ENCODE results near the gene SMAD6.

SMAD6 gene

DNA sequence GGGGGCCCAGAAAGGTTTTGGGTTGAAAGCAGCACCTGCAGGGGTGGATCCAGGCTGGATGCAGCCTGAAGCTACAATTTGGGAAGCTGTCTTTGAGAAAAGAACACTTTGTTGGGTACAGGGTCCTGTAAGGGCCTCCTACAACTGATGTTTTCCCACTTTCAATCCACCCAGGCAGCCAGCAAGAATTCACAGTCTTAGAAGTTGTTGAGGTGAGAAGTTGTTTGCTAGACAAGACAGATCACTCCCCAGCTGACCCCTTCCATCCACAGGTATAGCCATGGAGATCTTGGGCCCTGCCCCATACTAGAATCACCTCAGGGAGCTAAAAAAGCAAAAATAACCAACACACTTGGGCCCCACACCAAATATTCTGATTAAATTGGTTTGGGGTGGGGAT is 10.3 kb upstream of the SMAD6 start:
- Histone ChIP-seq H3K9me3 (ENCODE audit: control insufficient read depth, insufficient read depth, low read length) (no peaks in the 10 kb centered on the region), H3K27ac (ENCODE audit: low read length) (no peak overlapping the region), H3K4me3 (ENCODE audit: low read length) (no peak overlapping the region), H3K27me3 (ENCODE audit: control insufficient read depth, insufficient read depth, low read length) (no peaks in the 10 kb centered on the region), H3K36me3 (ENCODE audit: control insufficient read depth, insufficient read depth, low read length) (no peaks in the 10 kb centered on the region), H3K4me1 (ENCODE audit: control insufficient read depth, insufficient read depth, low read length) (no peaks in the 10 kb centered on the region)
- no peak for DNase-seq (ENCODE audit: low read depth, low spot score)

DNA sequence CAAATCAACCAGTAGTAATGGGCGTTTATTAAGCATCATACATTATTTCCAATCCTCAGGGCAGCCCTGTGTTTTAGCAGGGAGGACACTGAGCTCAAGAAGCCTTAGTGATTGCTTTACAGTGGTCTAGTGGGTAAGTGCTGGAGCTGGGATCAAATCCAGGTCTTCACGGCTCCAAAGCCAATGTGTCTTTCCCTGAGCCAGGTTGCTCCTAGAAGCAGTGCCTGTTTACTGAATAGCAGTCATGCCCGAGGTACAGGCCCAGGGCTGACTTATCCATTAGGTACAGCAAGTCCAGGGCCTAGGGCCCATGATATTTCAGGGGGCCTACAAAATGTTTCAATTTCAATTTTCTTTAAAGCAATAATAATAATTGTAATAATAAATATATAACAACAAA is 9.6 kb upstream of the SMAD6 start:
- Histone ChIP-seq H3K36me3 (ENCODE audit: control insufficient read depth, insufficient read depth, low read length) (no peaks in the 10 kb centered on the region), H3K27me3 (ENCODE audit: control insufficient read depth, insufficient read depth, low read length) (no peaks in the 10 kb centered on the region), H3K4me1 (ENCODE audit: control insufficient read depth, insufficient read depth, low read length) (no peaks in the 10 kb centered on the region), H3K4me3 (ENCODE audit: low read length) (no peak overlapping the region), H3K27ac (ENCODE audit: low read length) (no peak overlapping the region), H3K9me3 (ENCODE audit: control insufficient read depth, insufficient read depth, low read length) (no peaks in the 10 kb centered on the region)
- no CpG with 5 or more reads among the region's 3 CpGs for WGBS (ENCODE audit: insufficient coverage, insufficient read length)
- no peak for DNase-seq (ENCODE audit: low read depth, low spot score)

GRCh38 chr15:66692808-66693596 is 9.0 kb upstream of the SMAD6 start:
- WGBS (ENCODE audit: insufficient coverage, insufficient read length): no CpG with 5 or more reads among the region's 6 CpGs
- H3K4me3 ChIP-seq (ENCODE audit: low read length): no peak overlapping the region
- DNase-seq (ENCODE audit: low read depth, low spot score): no peak
- H3K4me1 ChIP-seq (ENCODE audit: control insufficient read depth, insufficient read depth, low read length): no peaks in the 10 kb centered on the region
- no peaks in the 10 kb centered on the region for H3K9me3 ChIP-seq (ENCODE audit: control insufficient read depth, insufficient read depth, low read length)
- H3K27ac ChIP-seq (ENCODE audit: low read length): no peak overlapping the region
- no peaks in the 10 kb centered on the region for H3K36me3 ChIP-seq (ENCODE audit: control insufficient read depth, insufficient read depth, low read length)
- H3K27me3 ChIP-seq (ENCODE audit: control insufficient read depth, insufficient read depth, low read length): no peaks in the 10 kb centered on the region

DNA sequence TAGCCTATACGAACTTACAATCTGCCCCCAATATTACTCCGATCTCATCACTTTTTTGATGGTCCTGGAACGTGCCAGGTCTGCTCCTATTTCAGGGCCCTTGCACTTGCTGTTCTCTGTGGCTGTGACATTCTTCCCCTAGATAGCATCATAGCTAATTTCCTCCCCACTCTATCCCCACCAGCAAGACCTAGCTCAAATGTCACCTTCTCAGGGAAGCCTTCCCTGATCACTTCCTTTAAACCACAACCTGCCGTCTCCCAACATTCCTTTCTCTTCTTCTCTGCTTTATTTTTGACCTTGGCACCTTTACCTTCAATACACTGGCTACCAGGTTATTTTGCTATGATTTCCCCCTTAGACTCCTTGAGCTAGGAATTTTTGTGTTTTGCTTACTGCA is 5.3 kb upstream of the SMAD6 start:
- Histone ChIP-seq H3K4me3 (ENCODE audit: low read length) (no peak overlapping the region), H3K36me3 (ENCODE audit: control insufficient read depth, insufficient read depth, low read length) (no peaks in the 10 kb centered on the region), H3K9me3 (ENCODE audit: control insufficient read depth, insufficient read depth, low read length) (no peaks in the 10 kb centered on the region), H3K27me3 (ENCODE audit: control insufficient read depth, insufficient read depth, low read length) (no peaks in the 10 kb centered on the region), H3K27ac (ENCODE audit: low read length) (no peak overlapping the region), H3K4me1 (ENCODE audit: control insufficient read depth, insufficient read depth, low read length) (peaks cover 1% of the 10 kb centered on the region; the same call in 1 of the 2 replicates)
- no CpG with 5 or more reads among the region's 4 CpGs for WGBS (ENCODE audit: insufficient coverage, insufficient read length)
- DNase-seq (ENCODE audit: low read depth, low spot score): no peak

DNA sequence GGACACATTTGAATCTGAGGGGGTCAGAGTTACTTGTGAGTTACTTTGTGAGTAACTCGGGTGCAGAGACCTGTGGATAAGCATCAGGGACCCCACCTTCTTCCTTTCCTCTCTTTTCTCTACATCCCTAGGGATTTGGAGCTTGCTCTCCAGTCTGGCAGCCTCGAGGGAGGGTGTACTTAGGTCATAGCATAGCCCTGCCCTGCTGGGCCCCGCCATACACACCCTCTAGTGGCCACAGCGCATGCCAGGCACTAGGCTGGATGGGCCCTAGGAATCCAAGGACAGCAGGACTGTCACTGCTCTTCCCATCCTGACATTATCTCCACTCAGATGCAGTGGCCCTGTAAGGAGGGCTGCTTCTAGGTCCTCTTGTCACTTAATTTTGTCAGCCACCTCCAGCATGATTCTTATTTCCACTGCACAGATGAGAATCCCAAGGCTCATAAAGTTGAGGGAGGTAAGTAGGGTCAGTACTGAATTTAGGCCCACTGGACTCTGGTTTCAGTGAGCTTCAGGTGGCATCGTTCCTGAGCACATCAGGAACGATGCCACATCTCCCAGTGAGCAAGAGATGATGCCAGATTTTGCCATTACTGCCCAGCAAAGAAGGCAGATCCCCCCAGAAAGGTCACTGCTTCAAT is 3.6 kb upstream of the SMAD6 start:
- no CpG with 5 or more reads among the region's 6 CpGs for WGBS (ENCODE audit: insufficient coverage, insufficient read length)
- Histone ChIP-seq H3K27me3 (ENCODE audit: control insufficient read depth, insufficient read depth, low read length) (no peaks in the 10 kb centered on the region), H3K27ac (ENCODE audit: low read length) (no peak overlapping the region), H3K36me3 (ENCODE audit: control insufficient read depth, insufficient read depth, low read length) (no peaks in the 10 kb centered on the region; the same call in 1 of the 2 replicates), H3K9me3 (ENCODE audit: control insufficient read depth, insufficient read depth, low read length) (no peaks in the 10 kb centered on the region), H3K4me1 (ENCODE audit: control insufficient read depth, insufficient read depth, low read length) (peaks cover 1% of the 10 kb centered on the region; the same call in 1 of the 2 replicates), H3K4me3 (ENCODE audit: low read length) (no peak overlapping the region)
- no peak for DNase-seq (ENCODE audit: low read depth, low spot score)

DNA sequence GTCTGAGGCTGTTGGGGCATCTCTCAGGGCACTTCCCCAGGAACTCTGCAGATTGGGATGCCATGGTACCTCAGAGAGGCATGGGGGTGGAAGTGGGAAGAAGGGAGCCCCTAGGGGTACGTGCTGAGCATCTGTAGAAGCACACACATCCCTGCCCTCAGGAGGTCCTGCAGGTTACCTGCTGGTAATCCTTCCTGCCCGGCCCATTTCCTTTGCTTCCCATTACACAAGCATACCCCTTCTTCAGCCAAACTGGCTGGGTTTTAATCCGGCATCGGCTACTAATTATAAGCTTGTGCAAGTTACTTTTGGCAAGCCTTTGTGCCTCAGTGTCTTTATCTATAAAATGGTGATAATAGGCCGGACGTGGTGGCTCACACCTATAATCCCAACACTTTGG is 3.1 kb upstream of the SMAD6 start:
- whole genome bisulfite sequencing (ENCODE audit: insufficient coverage, insufficient read length): no CpG with 5 or more reads among the region's 6 CpGs
- H3K27me3 ChIP-seq (ENCODE audit: control insufficient read depth, insufficient read depth, low read length): peaks cover under 1% of the 10 kb centered on the region; the same call in 1 of the 2 replicates
- no peak overlapping the region for H3K27ac ChIP-seq (ENCODE audit: low read length)
- H3K9me3 ChIP-seq (ENCODE audit: control insufficient read depth, insufficient read depth, low read length): no peaks in the 10 kb centered on the region
- DNase-seq (ENCODE audit: low read depth, low spot score): no peak
- H3K4me3 ChIP-seq (ENCODE audit: low read length): no peak overlapping the region
- H3K36me3 ChIP-seq (ENCODE audit: control insufficient read depth, insufficient read depth, low read length): no peaks in the 10 kb centered on the region; the same call in 1 of the 2 replicates
- peaks cover 1% of the 10 kb centered on the region; the same call in 1 of the 2 replicates for H3K4me1 ChIP-seq (ENCODE audit: control insufficient read depth, insufficient read depth, low read length)

DNA sequence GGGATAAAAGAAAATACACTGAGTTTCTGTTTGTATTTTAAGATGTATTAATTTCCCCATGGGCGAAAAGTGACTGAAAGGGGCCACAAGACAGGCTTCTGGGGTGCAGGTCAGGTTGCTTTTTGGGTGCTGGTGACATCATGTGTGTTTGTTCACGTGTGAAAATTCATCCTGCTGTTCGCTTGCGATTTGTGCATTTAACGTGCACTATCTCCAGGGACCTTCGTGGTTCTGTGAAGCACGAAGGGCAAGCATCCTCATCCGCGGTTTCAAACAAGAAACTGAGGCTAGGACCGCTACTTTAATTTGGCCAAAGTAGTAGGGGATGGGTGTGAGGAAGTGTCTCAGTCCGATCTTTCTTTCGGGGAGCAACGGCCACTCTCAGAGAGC is 1.6 kb upstream of the SMAD6 start:
- WGBS (ENCODE audit: insufficient coverage, insufficient read length): no CpG with 5 or more reads among the region's 13 CpGs
- no peak overlapping the region for H3K27ac ChIP-seq (ENCODE audit: low read length)
- H3K36me3 ChIP-seq (ENCODE audit: control insufficient read depth, insufficient read depth, low read length): no peaks in the 10 kb centered on the region; the same call in 1 of the 2 replicates
- peak overlapping the region; percentile 67; the same call in 1 of the 2 replicates for H3K4me3 ChIP-seq (ENCODE audit: low read length)
- H3K27me3 ChIP-seq (ENCODE audit: control insufficient read depth, insufficient read depth, low read length): peaks cover 11% of the 10 kb centered on the region; the same call in 1 of the 2 replicates
- no peak for DNase-seq (ENCODE audit: low read depth, low spot score)
- H3K9me3 ChIP-seq (ENCODE audit: control insufficient read depth, insufficient read depth, low read length): no peaks in the 10 kb centered on the region
- peaks cover 3% of the 10 kb centered on the region; the same call in 1 of the 2 replicates for H3K4me1 ChIP-seq (ENCODE audit: control insufficient read depth, insufficient read depth, low read length)

GRCh38 chr15:66700802-66701421 is 1.1 kb upstream of the SMAD6 start:
- WGBS (ENCODE audit: insufficient coverage, insufficient read length): no CpG with 5 or more reads among the region's 68 CpGs

DNA sequence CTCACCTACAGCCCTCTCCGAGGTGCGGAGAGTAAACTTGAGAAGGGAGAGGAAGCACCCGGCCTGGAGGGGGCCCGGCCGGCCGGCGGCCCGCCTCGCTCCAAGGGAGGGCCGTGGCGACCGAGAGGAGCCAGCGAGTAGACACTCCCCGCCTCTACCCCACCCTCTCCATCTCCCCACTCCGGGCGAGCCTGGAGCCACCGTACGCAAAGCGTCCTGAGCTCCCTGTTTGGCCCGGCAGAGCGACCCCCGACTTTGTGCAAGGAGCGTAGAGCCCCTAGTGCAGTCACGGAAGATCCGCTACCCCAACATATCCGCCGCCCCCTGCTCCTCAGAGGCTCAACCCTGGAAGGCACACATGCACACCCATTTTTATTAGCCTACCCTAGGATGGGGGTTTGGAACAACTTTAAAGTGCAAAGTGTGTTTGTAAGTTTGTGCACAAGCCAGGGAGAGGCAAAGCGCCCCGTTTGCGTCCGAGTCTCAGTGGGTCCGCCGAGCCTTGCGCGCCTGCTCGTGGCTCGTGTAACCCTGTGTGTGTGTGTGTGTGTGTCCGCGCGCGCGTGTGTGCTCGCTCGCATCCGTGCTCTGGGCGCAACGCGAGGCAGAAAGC is 508 bp upstream of the SMAD6 start:
- DNase-seq (ENCODE audit: low read depth, low spot score): no peak
- Histone ChIP-seq H3K9me3 (ENCODE audit: control insufficient read depth, insufficient read depth, low read length) (no peaks in the 10 kb centered on the region), H3K4me1 (ENCODE audit: control insufficient read depth, insufficient read depth, low read length) (peaks cover 7% of the 10 kb centered on the region), H3K27ac (ENCODE audit: low read length) (no peak overlapping the region), H3K4me3 (ENCODE audit: low read length) (peak overlapping the region; percentile 58), H3K36me3 (ENCODE audit: control insufficient read depth, insufficient read depth, low read length) (peaks cover 2% of the 10 kb centered on the region; the same call in 1 of the 2 replicates), H3K27me3 (ENCODE audit: control insufficient read depth, insufficient read depth, low read length) (peaks cover 11% of the 10 kb centered on the region; the same call in 1 of the 2 replicates)
- WGBS (ENCODE audit: insufficient coverage, insufficient read length): no CpG with 5 or more reads among the region's 48 CpGs

More at GRCh38 chr15:66700802-66701421, 1.1 kb upstream of the SMAD6 start:
- Histone ChIP-seq H3K27ac (ENCODE audit: low read length) (no peak overlapping the region), H3K9me3 (ENCODE audit: control insufficient read depth, insufficient read depth, low read length) (no peaks in the 10 kb centered on the region), H3K27me3 (ENCODE audit: control insufficient read depth, insufficient read depth, low read length) (peaks cover 11% of the 10 kb centered on the region; the same call in 1 of the 2 replicates), H3K36me3 (ENCODE audit: control insufficient read depth, insufficient read depth, low read length) (no peaks in the 10 kb centered on the region; the same call in 1 of the 2 replicates), H3K4me1 (ENCODE audit: control insufficient read depth, insufficient read depth, low read length) (peaks cover 5% of the 10 kb centered on the region), H3K4me3 (ENCODE audit: low read length) (peak overlapping the region; percentile 67; the same call in 1 of the 2 replicates)
- DNase-seq (ENCODE audit: low read depth, low spot score): peak; percentile 83

Data from iPS DF 6.9 (cell line).